ENCODE data around the gene RFX8.

DNA sequence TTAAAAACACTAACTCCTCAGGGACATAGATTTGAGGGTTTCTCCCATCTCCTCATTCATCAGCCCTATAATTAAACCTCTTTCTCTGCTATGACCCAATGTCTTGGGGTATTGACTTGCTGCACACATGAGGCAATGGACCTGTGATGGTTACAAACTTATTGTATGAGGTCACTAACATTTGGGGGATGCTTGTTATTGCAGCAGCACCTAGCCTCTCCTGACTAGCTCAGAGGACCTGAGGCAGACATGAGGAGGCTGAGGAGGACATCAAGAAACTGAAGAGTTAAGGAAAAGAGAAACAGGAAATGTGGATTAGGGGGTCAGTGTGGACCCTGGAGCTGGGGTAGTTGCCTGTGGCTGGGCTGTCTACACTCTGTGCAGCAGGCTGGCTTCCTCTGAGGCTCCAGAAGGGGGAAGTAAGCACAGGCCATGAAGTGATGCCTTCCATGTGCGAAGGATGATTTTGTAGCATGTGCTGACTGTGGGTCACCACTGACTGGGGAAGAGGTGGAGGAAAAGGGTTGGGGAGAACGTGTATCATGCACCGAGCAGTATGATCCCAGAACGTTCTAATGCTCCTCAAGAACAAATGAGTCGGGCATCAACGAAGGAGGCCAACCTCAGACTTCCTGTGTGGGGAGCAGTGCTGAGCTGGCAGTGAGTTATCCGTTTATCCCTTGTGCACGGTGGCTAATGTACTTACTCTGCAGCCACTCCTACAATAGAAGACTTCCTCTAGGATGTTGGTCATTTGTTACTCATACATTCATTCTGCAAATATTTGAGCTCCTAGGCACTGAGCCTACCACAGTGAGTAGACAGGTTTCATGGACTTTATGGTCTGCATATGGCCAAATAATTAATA, 42.1 kb upstream of the RFX8 start:
- TF ChIP-seq CTCF (IDR thresholded peaks at IDR 0.05) (no peak), ZFX (IDR thresholded peaks at IDR 0.05; ENCODE audit: borderline replicate concordance) (no peak)
